WTC11 (cell line): ENCODE results near the gene CEMIP. TPM values are rescaled to one million over a fixed set of nuclear protein-coding genes. Genes with fewer than 3 reads are reported as not detected.

Source experiments
- ATAC-seq: fragments of 200-7000 bp; cut with Tn5 transposase; 2 replicates; pipeline ENCODE4 v1.10.0; 2021; ENCODE audit warnings: mild to moderate bottlenecking, moderate library complexity
- CTCF ChIA-PET: fragments of 300-600 bp; sonication (Branson Sonifier 250); formaldehyde crosslinking; loops from one replicate; lab custom pipeline; 2021; ENCODE audit warnings: antibody characterized with exemption; lab: Charles Lee
- POLR2A ChIA-PET: fragments of 350-600 bp; sonication (Branson Sonifier 250); formaldehyde crosslinking; loops from one replicate; lab custom pipeline; 2021; ENCODE audit warnings: antibody characterized with exemption; lab: Charles Lee
- DNase-seq: peaks from one replicate; pipeline ENCODE4 v3.0.0; 2021; ENCODE audit warnings: low spot score
- H3K27ac Mint-ChIP-seq: 2 replicates; pipeline ENCODE4 v1.8.0; 2021; ENCODE audit warnings: mixed read lengths
- H3K27me3 Mint-ChIP-seq: 2 replicates; pipeline ENCODE4 v1.8.0; 2021; ENCODE audit warnings: low read depth, mild to moderate bottlenecking, moderate library complexity, mixed read lengths
- H3K36me3 Mint-ChIP-seq: 2 replicates; pipeline ENCODE4 v1.8.0; 2021; ENCODE audit warnings: mixed read lengths
- H3K4me1 Mint-ChIP-seq: 2 replicates; pipeline ENCODE4 v1.8.0; 2022; ENCODE audit warnings: mixed read lengths
- H3K4me3 Mint-ChIP-seq: 2 replicates; pipeline ENCODE4 v1.8.0; 2021; ENCODE audit warnings: mild to moderate bottlenecking, moderate library complexity, mixed read lengths
- H3K9me3 Mint-ChIP-seq: 2 replicates; pipeline ENCODE4 v1.8.0; 2021; ENCODE audit warnings: mixed read lengths
- AFF4 ChIP-seq: sonication (generic); formaldehyde crosslinking; IDR thresholded peaks from 2 replicates; pipeline ENCODE4 v1.8.1; 2023; ENCODE audit warnings: mild to moderate bottlenecking, missing genetic modification reagents, borderline replicate concordance
- CREM ChIP-seq: sonication (generic); formaldehyde crosslinking; IDR thresholded peaks from 2 replicates; pipeline ENCODE4 v1.8.1; 2022; ENCODE audit warnings: mild to moderate bottlenecking, missing genetic modification reagents, moderate library complexity
- E2F1 ChIP-seq: sonication (generic); formaldehyde crosslinking; IDR thresholded peaks from 2 replicates; pipeline ENCODE4 v1.8.0; 2022; ENCODE audit warnings: mild to moderate bottlenecking, missing genetic modification reagents
- E2F4 ChIP-seq: sonication (generic); formaldehyde crosslinking; IDR thresholded peaks from 2 replicates; pipeline ENCODE4 v1.8.1; 2022; ENCODE audit warnings: low read depth, mild to moderate bottlenecking, moderate library complexity, missing genetic modification reagents, borderline replicate concordance
- ETV6 ChIP-seq: sonication (generic); formaldehyde crosslinking; IDR thresholded peaks from 2 replicates; pipeline ENCODE4 v1.8.1; 2022; ENCODE audit warnings: mild to moderate bottlenecking, missing genetic modification reagents
- FOXJ3 ChIP-seq: sonication (generic); formaldehyde crosslinking; IDR thresholded peaks from 2 replicates; pipeline ENCODE4 v1.9.0; 2021; ENCODE audit warnings: missing genetic modification reagents, mild to moderate bottlenecking, borderline replicate concordance
- MYBL2 ChIP-seq: sonication (generic); formaldehyde crosslinking; IDR thresholded peaks from 2 replicates; pipeline ENCODE4 v1.8.1; 2023; ENCODE audit warnings: mild to moderate bottlenecking, moderate library complexity, missing genetic modification reagents
- NFE2L1 ChIP-seq: sonication (generic); formaldehyde crosslinking; IDR thresholded peaks from 2 replicates; pipeline ENCODE4 v1.8.1; 2023; ENCODE audit warnings: missing genetic modification reagents
- NR3C1 ChIP-seq: sonication (generic); formaldehyde crosslinking; conservative IDR thresholded peaks from 2 replicates; pipeline ENCODE4 v1.8.1; 2023; ENCODE audit warnings: low read depth, mild to moderate bottlenecking, missing genetic modification reagents
- RORB ChIP-seq: fragments of 250-450 bp; sonication (Bioruptor Pico); IDR thresholded peaks from 2 replicates; pipeline ENCODE4 v1.9.0; 2021; ENCODE audit warnings: mild to moderate bottlenecking
- SMAD3 ChIP-seq: sonication (generic); formaldehyde crosslinking; IDR thresholded peaks from 2 replicates; pipeline ENCODE4 v1.8.0; 2022; ENCODE audit warnings: missing genetic modification reagents, mild to moderate bottlenecking, borderline replicate concordance
- SMAD4 ChIP-seq: sonication (generic); formaldehyde crosslinking; IDR thresholded peaks from 2 replicates; pipeline ENCODE4 v1.8.0; 2022; ENCODE audit warnings: mild to moderate bottlenecking, missing genetic modification reagents
- ZMAT4 ChIP-seq: fragments of 250-450 bp; sonication (Bioruptor Pico); IDR thresholded peaks from 2 replicates; pipeline ENCODE4 v1.9.0; 2021; ENCODE audit warnings: mild to moderate bottlenecking
- ZNF219 ChIP-seq: sonication (generic); formaldehyde crosslinking; IDR thresholded peaks from 2 replicates; pipeline ENCODE4 v1.8.0; 2023; ENCODE audit warnings: missing genetic modification reagents, mild to moderate bottlenecking, borderline replicate concordance
- ZNF232 ChIP-seq: sonication (generic); formaldehyde crosslinking; IDR thresholded peaks from 2 replicates; pipeline ENCODE4 v1.8.0; 2022; ENCODE audit warnings: mild to moderate bottlenecking, missing genetic modification reagents
- ZNF281 ChIP-seq: sonication (generic); formaldehyde crosslinking; IDR thresholded peaks from 2 replicates; pipeline ENCODE4 v1.8.0; 2023; ENCODE audit warnings: mild to moderate bottlenecking, missing genetic modification reagents
- ZNF532 ChIP-seq: fragments of 250-450 bp; sonication (Bioruptor Pico); IDR thresholded peaks from 2 replicates; pipeline ENCODE4 v1.9.0; 2021; ENCODE audit warnings: mild to moderate bottlenecking, borderline replicate concordance
- ZSCAN18 ChIP-seq: fragments of 250-450 bp; sonication (Bioruptor Pico); IDR thresholded peaks from 2 replicates; pipeline ENCODE4 v2.1.2; 2022; ENCODE audit warnings: mild to moderate bottlenecking, moderate library complexity
- total RNA-seq: library from RNA; stranded (reverse); gene quantifications from 3 replicates; pipeline ENCODE4 v1.2.3, GENCODE V29; 2021

Gene CEMIP
- total RNA-seq, 1 experiment from 2014 or later = 0.87 TPM

- Mint-ChIP-seq H3K4me1 (peaks cover 21% of the 10 kb centered on the region), H3K27me3 (no peaks in the 10 kb centered on the region), H3K36me3 (peaks cover 35% of the 10 kb centered on the region), H3K4me3 (no peak overlapping the region), H3K9me3 (no peaks in the 10 kb centered on the region), H3K27ac (no peak overlapping the region; the same call in 1 of the 2 replicates)
- ATAC-seq = no peak
- DNase-seq = no peak
- ChIA-PET POLR2A (no interaction called here), CTCF (interaction anchor here (1.7 to 2.6 kb wide), 2 partner anchors 18 to 20 kb away, joined by 9 to 10 read pairs; no protein-coding TSS in a partner anchor)
- TF ChIP-seq E2F1 = no peak
- TF ChIP-seq ZNF232 (CRISPR knock-in tag) = no peak
- no peak for TF ChIP-seq MYBL2 (CRISPR knock-in tag)
- no peak for TF ChIP-seq AFF4
- no peak for TF ChIP-seq NFE2L1
- no peak for TF ChIP-seq ZNF281
- no peak for TF ChIP-seq ZSCAN18 (CRISPR knock-in tag)
- TF ChIP-seq ETV6 (CRISPR knock-in tag) = no peak
- no peak for TF ChIP-seq SMAD3
- no peak for TF ChIP-seq RORB (CRISPR knock-in tag)
- TF ChIP-seq E2F4 (CRISPR knock-in tag) = no peak
- no peak for TF ChIP-seq SMAD4 (CRISPR knock-in tag)
- no peak for TF ChIP-seq NR3C1 (CRISPR knock-in tag)
Observed at GRCh38 chr15:80949756-80950155, 170.6 kb downstream of the CEMIP start.

- Mint-ChIP-seq H3K4me3 (no peak overlapping the region), H3K27me3 (no peaks in the 10 kb centered on the region), H3K36me3 (peaks cover 35% of the 10 kb centered on the region), H3K4me1 (peaks cover 27% of the 10 kb centered on the region), H3K9me3 (no peaks in the 10 kb centered on the region), H3K27ac (no peak overlapping the region)
- POLR2A ChIA-PET = no interaction called here
- no peak for ATAC-seq
- DNase-seq = no peak
- CTCF ChIA-PET = interaction anchor here (1.7 to 2.6 kb wide), 2 partner anchors 17 to 19 kb away, joined by 9 to 10 read pairs; no protein-coding TSS in a partner anchor
- no peak for TF ChIP-seq RORB (CRISPR knock-in tag)
- TF ChIP-seq ETV6 (CRISPR knock-in tag) = no peak
- no peak for TF ChIP-seq ZNF532
- TF ChIP-seq ZNF219 (CRISPR knock-in tag) = no peak
- no peak for TF ChIP-seq ZMAT4 (CRISPR knock-in tag)
- no peak for TF ChIP-seq SMAD3
- no peak for TF ChIP-seq FOXJ3 (CRISPR knock-in tag)
- TF ChIP-seq CREM (CRISPR knock-in tag) = no peak
Observed at GRCh38 chr15:80950291-80951078, 171.3 kb downstream of the CEMIP start.
